Measurements from ENCODE around the gene MON1A. TPM values are rescaled to one million over a fixed set of nuclear protein-coding genes. Genes with fewer than 3 reads are reported as not detected.
"Not testable (repeated sequence)": the region's sequence is repeated elsewhere in the genome, so short reads cannot be mapped to it uniquely, and the experiment has no call there.

The MON1A gene
- total and polyA plus RNA-seq, 10 of the 15 experiments (the other 5 are each of a cell fraction or from before 2014, with no cell fraction given), result 1.3 to 10.5 (median 7.7) TPM

- in situ Hi-C loops (cut with MboI), result no loop called here
- TF ChIP-seq HCFC1 (IDR thresholded peaks at IDR 0.05; ENCODE audit: low read length) (no peak), MEF2A (IDR thresholded peaks at IDR 0.05; ENCODE audit: insufficient read depth, low read depth, low read length) (no peak)
- Histone ChIP-seq H3K27me3 (replicated peaks in 1 of 2; ENCODE audit: control insufficient read depth in 2 of 2, insufficient read depth in 2 of 2, low read length in 1 of 2) (no peaks in the 10 kb centered on the region), H3K27ac (ENCODE audit: control insufficient read depth, insufficient read depth) (no peak overlapping the region), H3K9ac (ENCODE audit: control insufficient read depth, insufficient read depth, low read length) (no peak overlapping the region), H3K9me3 (replicated peaks; ENCODE audit: control insufficient read depth, insufficient read depth, low read length) (no peaks in the 10 kb centered on the region), H3K79me2 (ENCODE audit: control insufficient read depth, insufficient read depth, low read length) (no peaks in the 10 kb centered on the region), H4K20me1 (ENCODE audit: control insufficient read depth, insufficient read depth) (no peaks in the 10 kb centered on the region), H2AFZ (ENCODE audit: control insufficient read depth, low read depth, low read length) (no peak overlapping the region), H3K4me2 (ENCODE audit: control insufficient read depth, insufficient read depth) (no peak overlapping the region), H3K4me1 (ENCODE audit: control insufficient read depth, insufficient read depth, low read length) (no peaks in the 10 kb centered on the region; the same call in 1 of the 2 replicates), H3K36me3 (ENCODE audit: control insufficient read depth in 2 of 2, insufficient read depth in 2 of 2, low read length in 1 of 2) (no peaks in the 10 kb centered on the region), H3K4me3 (no peak overlapping the region)
- POLR2A ChIA-PET, result interaction anchor here (0.6 to 1.7 kb wide), 2 partner anchors 9 to 579 kb away, joined by 3 to 7 read pairs; no protein-coding TSS in a partner anchor
- SMC1A ChIA-PET (ENCODE audit: uncharacterized antibody, unreplicated experiment), result interaction anchor here (0.8 to 1.0 kb wide), 2 partner anchors 24 to 51 kb away, joined by 3 to 4 read pairs; no protein-coding TSS in a partner anchor
- CTCF ChIA-PET, result interaction anchor here (1.1 to 2.5 kb wide), 2 partner anchors 15 to 18 kb away, joined by 3 to 7 read pairs; no protein-coding TSS in a partner anchor
- BruUV-seq (replicated peaks), result no TSS peak
- ATAC-seq, result no peak
- 69% methylated on average over 2 of the region's 2 CpGs for WGBS (ENCODE audit: insufficient coverage, insufficient replicate concordance, low lambda C conversion rate, missing lambda C conversion rate)
- no peak for FAIRE-seq
- intact Hi-C loops (cut with micrococcal nuclease; ENCODE audit: unreplicated experiment), result no loop called here
- RAD21 ChIA-PET (ENCODE audit: unreplicated experiment), result no interaction called here
- DNase-seq (ENCODE audit: low read depth, low spot score), result no peak
Observed at GRCh38 chr3:49924683-49925082, 4.9 kb downstream of the MON1A start.

GRCh38 chr3:49917806-49918590 lies 11.6 kb downstream of the MON1A start:
- H3K9ac ChIP-seq (ENCODE audit: control insufficient read depth, insufficient read depth, low read length); H3K79me2 ChIP-seq (ENCODE audit: control insufficient read depth, insufficient read depth, low read length); in situ Hi-C loops (cut with MboI); DNase-seq (ENCODE audit: low read depth, low spot score); H3K4me2 ChIP-seq (ENCODE audit: control insufficient read depth, insufficient read depth); H3K4me1 ChIP-seq (ENCODE audit: control insufficient read depth, insufficient read depth, low read length); BruUV-seq (replicated peaks); H3K9me3 ChIP-seq (replicated peaks; ENCODE audit: control insufficient read depth, insufficient read depth, low read length); RAD21 ChIA-PET (ENCODE audit: unreplicated experiment); H3K27me3 ChIP-seq (replicated peaks in 1 of 2; ENCODE audit: control insufficient read depth in 2 of 2, insufficient read depth in 2 of 2, low read length in 1 of 2); H3K4me3 ChIP-seq; intact Hi-C loops (cut with micrococcal nuclease; ENCODE audit: unreplicated experiment); H4K20me1 ChIP-seq (ENCODE audit: control insufficient read depth, insufficient read depth); FAIRE-seq; H3K36me3 ChIP-seq (ENCODE audit: control insufficient read depth in 2 of 2, insufficient read depth in 2 of 2, low read length in 1 of 2); H3K27ac ChIP-seq (ENCODE audit: control insufficient read depth, insufficient read depth); H2AFZ ChIP-seq (ENCODE audit: control insufficient read depth, low read depth, low read length); POLR2A ChIA-PET: not testable (repeated sequence)
- ChIA-PET SMC1A (ENCODE audit: uncharacterized antibody, unreplicated experiment) (interaction anchor here (0.6 to 1.4 kb wide), 3 partner anchors 12 to 343 kb away, joined by 3 to 4 read pairs (median 3); partner anchors contain the start of gene MON1A), CTCF (interaction anchor here (0.6 to 1.5 kb wide), 4 partner anchors 12 to 336 kb away, joined by 3 to 7 read pairs (median 3); partner anchors contain the start of gene MON1A)
- WGBS (ENCODE audit: insufficient coverage, insufficient replicate concordance, low lambda C conversion rate, missing lambda C conversion rate), result 93% methylated on average over 19 of the region's 19 CpGs
- ATAC-seq, result peak; percentile 48; the same call in 2 of the 3 replicates
